ENCODE results near the gene PDCD4. TPM values are rescaled to one million over a fixed set of nuclear protein-coding genes. Genes with fewer than 3 reads are reported as not detected.

PDCD4 gene
- total RNA-seq, 1 experiment from 2014 or later: 32.7 TPM

- TF ChIP-seq ZBTB43 (CRISPR knock-in tag; IDR thresholded peaks at IDR 0.05): no peak
- TF ChIP-seq EMX1 (CRISPR knock-in tag; IDR thresholded peaks at IDR 0.05): no peak
These were observed 15.8 kb downstream of the PDCD4 start (continued) for GRCh38 chr10:110887560-110887959.

GRCh38 chr10:110892602-110893288, 21.0 kb downstream of the PDCD4 start:
- Mint-ChIP-seq H3K27ac (no peak overlapping the region), H3K9me3 (no peaks in the 10 kb centered on the region), H3K4me3 (no peak overlapping the region), H3K36me3 (peaks cover 8% of the 10 kb centered on the region), H3K27me3 (ENCODE audit: low read depth) (no peaks in the 10 kb centered on the region), H3K4me1 (no peaks in the 10 kb centered on the region)
- ATAC-seq: no peak
- TF ChIP-seq E2F4 (CRISPR knock-in tag; IDR thresholded peaks at IDR 0.05; ENCODE audit: borderline replicate concordance, low read depth) (no peak), AR (CRISPR knock-in tag; IDR thresholded peaks at IDR 0.05) (no peak), ZNF425 (CRISPR knock-in tag; conservative IDR thresholded peaks at IDR 0.05) (no peak)
- ChIA-PET POLR2A (no interaction called here), CTCF (interaction anchor here (0.6 to 1.8 kb wide), 7 partner anchors 12 to 186 kb away, joined by 3 to 12 read pairs (median 4); partner anchors contain the start of gene SHOC2)
- no peak for DNase-seq (ENCODE audit: low spot score)

GRCh38 chr10:110893559-110894179, 21.9 kb downstream of the PDCD4 start:
- Mint-ChIP-seq H3K4me1 (no peaks in the 10 kb centered on the region), H3K9me3 (no peaks in the 10 kb centered on the region), H3K27ac (no peak overlapping the region), H3K27me3 (ENCODE audit: low read depth) (no peaks in the 10 kb centered on the region), H3K36me3 (peaks cover 8% of the 10 kb centered on the region), H3K4me3 (no peak overlapping the region)
- no peak for DNase-seq (ENCODE audit: low spot score)
- peak; percentile 60 for ATAC-seq
- ChIA-PET CTCF (interaction anchor here (0.6 to 1.8 kb wide), 11 partner anchors 11 to 187 kb away, joined by 3 to 12 read pairs (median 4); partner anchors contain the start of gene SHOC2), POLR2A (no interaction called here)
- TF ChIP-seq STAT6 (CRISPR knock-in tag; conservative IDR thresholded peaks at IDR 0.05; ENCODE audit: low read depth) (no peak), MAX (CRISPR knock-in tag; IDR thresholded peaks at IDR 0.05) (no peak), GABPB1 (CRISPR knock-in tag; IDR thresholded peaks at IDR 0.05) (no peak), ZNF512 (CRISPR knock-in tag; IDR thresholded peaks at IDR 0.05; ENCODE audit: borderline replicate concordance) (no peak), SMAD3 (CRISPR knock-in tag; IDR thresholded peaks at IDR 0.05; ENCODE audit: borderline replicate concordance) (no peak), ARID4B (CRISPR knock-in tag; IDR thresholded peaks at IDR 0.05; ENCODE audit: borderline replicate concordance) (no peak), NFYB (CRISPR knock-in tag; conservative IDR thresholded peaks at IDR 0.05; ENCODE audit: low read depth) (no peak)

All from WTC11 (cell line).